ENCODE data around the gene CD7. TPM values are rescaled to one million over a fixed set of nuclear protein-coding genes. Genes with fewer than 3 reads are reported as not detected.

CD7 gene
- total RNA-seq, 1 experiment from 2014 or later, result 0.74 TPM

GRCh38 chr17:82276938-82277337, 40.5 kb downstream of the CD7 start (continued):
- TF ChIP-seq TEAD4 (CRISPR knock-in tag; IDR thresholded peaks at IDR 0.05) (no peak), MYBL2 (CRISPR knock-in tag; IDR thresholded peaks at IDR 0.05) (no peak), GABPB1 (CRISPR knock-in tag; IDR thresholded peaks at IDR 0.05) (no peak), SMAD4 (CRISPR knock-in tag; IDR thresholded peaks at IDR 0.05) (no peak), TCF7 (CRISPR knock-in tag; IDR thresholded peaks at IDR 0.05; ENCODE audit: low read depth) (no peak), USF2 (CRISPR knock-in tag; IDR thresholded peaks at IDR 0.05) (no peak), CDX4 (CRISPR knock-in tag; IDR thresholded peaks at IDR 0.05; ENCODE audit: borderline replicate concordance) (no peak), KAT7 (CRISPR knock-in tag; IDR thresholded peaks at IDR 0.05; ENCODE audit: borderline replicate concordance) (no peak), ZNF396 (CRISPR knock-in tag; IDR thresholded peaks at IDR 0.05; ENCODE audit: borderline replicate concordance) (no peak), FOXJ3 (CRISPR knock-in tag; IDR thresholded peaks at IDR 0.05; ENCODE audit: borderline replicate concordance) (no peak)

- ATAC-seq (no peak), DNase-seq (ENCODE audit: low spot score) (no peak)
- POLR2A ChIA-PET, result no interaction called here
- Mint-ChIP-seq H3K4me1 (peaks cover 45% of the 10 kb centered on the region), H3K27ac (no peak overlapping the region), H3K36me3 (peaks cover 19% of the 10 kb centered on the region), H3K4me3 (no peak overlapping the region), H3K9me3 (no peaks in the 10 kb centered on the region), H3K27me3 (ENCODE audit: low read depth) (peaks cover 3% of the 10 kb centered on the region; the same call in 1 of the 2 replicates)
- TF ChIP-seq TP53 (CRISPR knock-in tag; IDR thresholded peaks at IDR 0.05), result no peak
- TF ChIP-seq, protein P1, sequence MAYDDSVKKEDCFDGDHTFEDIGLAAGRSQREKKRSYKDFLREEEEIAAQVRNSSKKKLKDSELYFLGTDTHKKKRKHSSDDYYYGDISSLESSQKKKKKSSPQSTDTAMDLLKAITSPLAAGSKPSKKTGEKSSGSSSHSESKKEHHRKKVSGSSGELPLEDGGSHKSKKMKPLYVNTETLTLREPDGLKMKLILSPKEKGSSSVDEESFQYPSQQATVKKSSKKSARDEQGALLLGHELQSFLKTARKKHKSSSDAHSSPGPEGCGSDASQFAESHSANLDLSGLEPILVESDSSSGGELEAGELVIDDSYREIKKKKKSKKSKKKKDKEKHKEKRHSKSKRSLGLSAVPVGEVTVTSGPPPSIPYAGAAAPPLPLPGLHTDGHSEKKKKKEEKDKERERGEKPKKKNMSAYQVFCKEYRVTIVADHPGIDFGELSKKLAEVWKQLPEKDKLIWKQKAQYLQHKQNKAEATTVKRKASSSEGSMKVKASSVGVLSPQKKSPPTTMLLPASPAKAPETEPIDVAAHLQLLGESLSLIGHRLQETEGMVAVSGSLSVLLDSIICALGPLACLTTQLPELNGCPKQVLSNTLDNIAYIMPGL (CRISPR knock-in tag; IDR thresholded peaks at IDR 0.05), result no peak
- no peak for TF ChIP-seq RELA (CRISPR knock-in tag; IDR thresholded peaks at IDR 0.05; ENCODE audit: borderline replicate concordance)
- no peak for TF ChIP-seq AFF4 (CRISPR knock-in tag; IDR thresholded peaks at IDR 0.05; ENCODE audit: borderline replicate concordance)
- no peak for TF ChIP-seq PREB (CRISPR knock-in tag; IDR thresholded peaks at IDR 0.05; ENCODE audit: borderline replicate concordance)
- TF ChIP-seq NFATC4 (CRISPR knock-in tag; IDR thresholded peaks at IDR 0.05), result no peak
- TF ChIP-seq, protein P2, sequence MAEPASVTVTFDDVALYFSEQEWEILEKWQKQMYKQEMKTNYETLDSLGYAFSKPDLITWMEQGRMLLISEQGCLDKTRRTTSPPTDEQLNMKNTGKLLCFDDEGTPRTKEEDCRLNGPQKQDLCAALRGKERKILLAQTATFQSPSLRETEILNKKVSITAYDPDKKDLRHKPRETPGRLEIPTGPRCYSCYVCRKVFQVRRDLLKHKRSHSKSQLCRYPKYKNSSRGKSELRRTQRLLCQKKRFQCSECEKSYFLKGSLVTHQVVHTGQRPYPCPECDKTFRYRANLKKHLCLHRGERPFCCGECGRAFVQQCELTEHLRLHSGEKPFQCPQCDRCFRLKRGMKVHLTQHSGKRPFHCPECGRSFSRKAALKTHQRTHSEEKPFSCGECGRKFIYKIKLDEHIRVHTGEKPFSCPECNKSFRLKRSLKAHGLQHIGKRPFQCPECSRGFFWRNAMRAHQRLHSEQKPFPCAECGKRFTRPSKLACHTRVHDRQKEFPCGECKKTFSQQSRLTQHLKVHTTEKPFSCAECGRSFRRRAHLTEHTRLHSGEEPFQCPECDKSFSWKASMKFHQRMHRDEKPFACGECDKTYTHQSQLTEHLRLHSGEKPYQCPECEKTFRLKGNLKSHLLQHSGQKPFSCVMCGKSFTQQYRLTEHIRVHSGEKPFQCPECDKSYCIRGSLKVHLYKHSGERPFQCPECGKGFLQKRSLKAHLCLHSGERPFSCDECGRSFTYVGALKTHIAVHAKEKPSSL (CRISPR knock-in tag; conservative IDR thresholded peaks at IDR 0.05), result no peak
- no peak for TF ChIP-seq ZNF532 (CRISPR knock-in tag; IDR thresholded peaks at IDR 0.05; ENCODE audit: borderline replicate concordance)
- TF ChIP-seq, protein P3, sequence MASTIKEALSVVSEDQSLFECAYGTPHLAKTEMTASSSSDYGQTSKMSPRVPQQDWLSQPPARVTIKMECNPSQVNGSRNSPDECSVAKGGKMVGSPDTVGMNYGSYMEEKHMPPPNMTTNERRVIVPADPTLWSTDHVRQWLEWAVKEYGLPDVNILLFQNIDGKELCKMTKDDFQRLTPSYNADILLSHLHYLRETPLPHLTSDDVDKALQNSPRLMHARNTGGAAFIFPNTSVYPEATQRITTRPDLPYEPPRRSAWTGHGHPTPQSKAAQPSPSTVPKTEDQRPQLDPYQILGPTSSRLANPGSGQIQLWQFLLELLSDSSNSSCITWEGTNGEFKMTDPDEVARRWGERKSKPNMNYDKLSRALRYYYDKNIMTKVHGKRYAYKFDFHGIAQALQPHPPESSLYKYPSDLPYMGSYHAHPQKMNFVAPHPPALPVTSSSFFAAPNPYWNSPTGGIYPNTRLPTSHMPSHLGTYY (CRISPR knock-in tag; IDR thresholded peaks at IDR 0.05), result no peak
- no peak for TF ChIP-seq MXD4 (CRISPR knock-in tag; IDR thresholded peaks at IDR 0.05; ENCODE audit: borderline replicate concordance)
- CTCF ChIA-PET, result interaction anchor here (1.3 to 2.2 kb wide), 2 partner anchors 25 to 39 kb away, joined by 4 to 9 read pairs; no protein-coding TSS in a partner anchor
Measured at GRCh38 chr17:82275326-82275725, 42.1 kb downstream of the CD7 start.

Measured in WTC11 (cell line).